Hindlimb muscle (tissue), 1 donor: Measurements from ENCODE around the gene HSD3B1. TPM values are rescaled to one million over a fixed set of nuclear protein-coding genes. Genes with fewer than 3 reads are reported as not detected.
"Not testable (repeated sequence)": the region's sequence is repeated elsewhere in the genome, so short reads cannot be mapped to it uniquely, and the experiment has no call there.

Source experiments
- DNase-seq: peaks from one replicate; pipeline ENCODE4 v3.0.0-alpha.2; 2013
- polyA plus RNA-seq: library from polyadenylated mRNA; unstranded; fragments of 120-200 nt; gene quantifications from one replicate; pipeline ENCODE4 v1.2.1, GENCODE V29; 2013; ENCODE audit not compliant: insufficient read length

The HSD3B1 gene
- polyA plus RNA-seq, 1 donor: not detected

GRCh38 chr1:119554183-119554582, 47.2 kb downstream of the HSD3B1 start:
- peak; percentile 46 for DNase-seq

GRCh38 chr1:119556423-119556822, 49.4 kb downstream of the HSD3B1 start:
- DNase-seq: no peak

GRCh38 chr1:119560402-119560801, 53.4 kb downstream of the HSD3B1 start:
- not testable (repeated sequence) for DNase-seq

GRCh38 chr1:119564548-119564947, 57.5 kb downstream of the HSD3B1 start:
- DNase-seq: no peak

Other genes with a start within 250 kb of the HSD3B1 start
- not detected for gene HAO2, start 138.4 kb upstream of the HSD3B1 start, polyA plus RNA-seq
- gene HSD3B2, start 92.1 kb upstream of the HSD3B1 start, polyA plus RNA-seq: not detected
- gene ZNF697, start 141.1 kb downstream of the HSD3B1 start, polyA plus RNA-seq: 10.8 TPM
- 54.5 TPM for gene PHGDH, start 204.7 kb downstream of the HSD3B1 start, polyA plus RNA-seq